Neural cell (in vitro differentiated cells): ENCODE data around the gene LRBA. TPM values are rescaled to one million over a fixed set of nuclear protein-coding genes. Genes with fewer than 3 reads are reported as not detected.
"Not testable (repeated sequence)": the region's sequence is repeated elsewhere in the genome, so short reads cannot be mapped to it uniquely, and the experiment has no call there.

Experiments
- H2AFZ ChIP-seq: fragments of 200-600, 300-800 bp; sonication (generic), shearing (Covaris generic); 2 replicates; pipeline ENCODE4 v1.6.0; 2014; ENCODE audit warnings: low read depth, mild to moderate bottlenecking, antibody characterized with exemption, low read length, moderate library complexity
- H3F3A ChIP-seq: fragments of 200-600 bp; shearing (Covaris generic); 2 replicates; pipeline ENCODE4 v1.6.1; 2016; ENCODE audit warnings: mild to moderate bottlenecking, moderate library complexity, mixed read lengths, antibody characterized with exemption, low read length; ENCODE audit not compliant: insufficient read depth, poor library complexity, severe bottlenecking
- H3K27ac ChIP-seq: fragments of 200-600, 300-800 bp; sonication (generic), shearing (Covaris generic); 2 replicates; pipeline ENCODE4 v1.5.1; 2014; ENCODE audit warnings: mild to moderate bottlenecking, low read length, moderate library complexity
- H3K27me3 ChIP-seq: fragments of 300-800, 200-600 bp; sonication (generic), shearing (Covaris generic); 2 replicates; pipeline ENCODE4 v1.6.0; 2014; ENCODE audit warnings: mild to moderate bottlenecking, low read depth, low read length, moderate library complexity; ENCODE audit not compliant: insufficient read depth
- H3K36me3 ChIP-seq: fragments of 300-800, 200-600 bp; sonication (generic), shearing (Covaris generic); 2 replicates; pipeline ENCODE4 v1.5.1; 2014; ENCODE audit warnings: mild to moderate bottlenecking, antibody characterized with exemption, low read length, moderate library complexity; ENCODE audit not compliant: insufficient read depth
- H3K4me2 ChIP-seq: fragments of 300-800, 200-600 bp; sonication (generic), shearing (Covaris generic); 2 replicates; pipeline ENCODE4 v1.6.0; 2014; ENCODE audit warnings: mild to moderate bottlenecking, low read length
- H3K4me3 ChIP-seq: fragments of 300-800, 200-600 bp; sonication (generic), shearing (Covaris generic); 2 replicates; pipeline ENCODE4 v1.5.1; 2014; ENCODE audit warnings: mild to moderate bottlenecking, low read length, moderate library complexity
- H3K79me2 ChIP-seq: fragments of 200-600 bp; shearing (Covaris generic); replicated peaks from 2 replicates; pipeline ENCODE4 v1.6.0; 2014; ENCODE audit warnings: mild to moderate bottlenecking, low read length, moderate library complexity; ENCODE audit not compliant: insufficient read depth
- H3K9ac ChIP-seq: fragments of 300-800, 200-600 bp; sonication (generic), shearing (Covaris generic); 2 replicates; pipeline ENCODE4 v1.6.1; 2016; ENCODE audit warnings: mild to moderate bottlenecking, low read length, mixed read lengths
- H3K9me2 ChIP-seq: fragments of 200-600 bp; shearing (Covaris generic); 2 replicates; pipeline ENCODE4 v1.6.1; 2016; ENCODE audit warnings: mild to moderate bottlenecking, low read length, mixed read lengths; ENCODE audit not compliant: insufficient read depth
- H3K9me3 ChIP-seq: fragments of 200-600, 300-800 bp; sonication (generic), shearing (Covaris generic); 2 replicates; pipeline ENCODE4 v1.6.1; 2016; ENCODE audit warnings: mild to moderate bottlenecking, mixed run types, low read length, moderate library complexity, mixed read lengths
- H4K20me1 ChIP-seq: fragments of 200-600 bp; shearing (Covaris generic); 2 replicates; pipeline ENCODE4 v1.6.1; 2016; ENCODE audit warnings: mild to moderate bottlenecking, mixed run types; ENCODE audit not compliant: insufficient read depth
- CTCF ChIP-seq: fragments of 450-650 bp; IDR thresholded peaks from 2 replicates; pipeline ENCODE4 v1.5.1; 2014; ENCODE audit warnings: antibody characterized with exemption, mild to moderate bottlenecking, moderate library complexity; ENCODE audit not compliant: poor library complexity, severe bottlenecking
- EP300 ChIP-seq: fragments of 450-650 bp; conservative IDR thresholded peaks from 2 replicates; pipeline ENCODE4 v1.6.1; 2014; ENCODE audit warnings: antibody characterized with exemption, mild to moderate bottlenecking, moderate library complexity; ENCODE audit not compliant: poor library complexity, severe bottlenecking
- EZH2 ChIP-seq: fragments of 200-600, 300-800 bp; shearing (Covaris generic), sonication (generic); IDR thresholded peaks from 2 replicates; pipeline ENCODE4 v1.6.1; 2014; ENCODE audit warnings: antibody characterized with exemption, low read length, borderline replicate concordance, mild to moderate bottlenecking; ENCODE audit not compliant: insufficient read depth, poor library complexity, severe bottlenecking
- MXI1 ChIP-seq: fragments of 450-650 bp; conservative IDR thresholded peaks from 2 replicates; pipeline ENCODE4 v1.6.1; 2014; ENCODE audit warnings: antibody characterized with exemption, mild to moderate bottlenecking; ENCODE audit not compliant: poor library complexity, severe bottlenecking
- POLR2AphosphoS5 ChIP-seq: IDR thresholded peaks from 2 replicates; pipeline ENCODE4 v1.6.1; 2012
- RAD21 ChIP-seq: fragments of 450-650 bp; conservative IDR thresholded peaks from 2 replicates; pipeline ENCODE4 v1.6.1; 2014; ENCODE audit warnings: antibody characterized with exemption, mild to moderate bottlenecking, moderate library complexity
- SMC3 ChIP-seq: fragments of 450-650 bp; conservative IDR thresholded peaks from 2 replicates; pipeline ENCODE4 v1.6.1; 2014; ENCODE audit warnings: antibody characterized with exemption, mild to moderate bottlenecking, moderate library complexity; ENCODE audit not compliant: poor library complexity
- TAF1 ChIP-seq: IDR thresholded peaks from 2 replicates; pipeline ENCODE4 v1.6.1; 2012; ENCODE audit warnings: low read depth
- polyA plus RNA-seq: library from polyadenylated mRNA; depleted of rRNA; stranded (reverse); fragments of >200 nt; gene quantifications from 2 replicates; pipeline ENCODE4 v1.2.3, GENCODE V29; 2014
- TF ChIP-seq, protein P1 (sequence below): IDR thresholded peaks from 2 replicates; pipeline ENCODE4 v1.6.1; 2012; ENCODE audit warnings: borderline replicate concordance

Gene LRBA
- polyA plus RNA-seq, 1 donor from 2014 or later: 7.1 TPM

- Histone ChIP-seq H3K4me3 (no peak overlapping the region), H3K79me2 (no peaks in the 10 kb centered on the region), H3K27ac (no peak overlapping the region), H3K36me3 (no peaks in the 10 kb centered on the region), H3K27me3 (no peaks in the 10 kb centered on the region), H4K20me1 (no peaks in the 10 kb centered on the region), H3F3A (no peaks in the 10 kb centered on the region), H3K4me2 (no peak overlapping the region), H3K9me2 (no peaks in the 10 kb centered on the region), H2AFZ (no peak overlapping the region), H3K9me3 (no peaks in the 10 kb centered on the region), H3K9ac (no peak overlapping the region)
- TF ChIP-seq, protein P1, sequence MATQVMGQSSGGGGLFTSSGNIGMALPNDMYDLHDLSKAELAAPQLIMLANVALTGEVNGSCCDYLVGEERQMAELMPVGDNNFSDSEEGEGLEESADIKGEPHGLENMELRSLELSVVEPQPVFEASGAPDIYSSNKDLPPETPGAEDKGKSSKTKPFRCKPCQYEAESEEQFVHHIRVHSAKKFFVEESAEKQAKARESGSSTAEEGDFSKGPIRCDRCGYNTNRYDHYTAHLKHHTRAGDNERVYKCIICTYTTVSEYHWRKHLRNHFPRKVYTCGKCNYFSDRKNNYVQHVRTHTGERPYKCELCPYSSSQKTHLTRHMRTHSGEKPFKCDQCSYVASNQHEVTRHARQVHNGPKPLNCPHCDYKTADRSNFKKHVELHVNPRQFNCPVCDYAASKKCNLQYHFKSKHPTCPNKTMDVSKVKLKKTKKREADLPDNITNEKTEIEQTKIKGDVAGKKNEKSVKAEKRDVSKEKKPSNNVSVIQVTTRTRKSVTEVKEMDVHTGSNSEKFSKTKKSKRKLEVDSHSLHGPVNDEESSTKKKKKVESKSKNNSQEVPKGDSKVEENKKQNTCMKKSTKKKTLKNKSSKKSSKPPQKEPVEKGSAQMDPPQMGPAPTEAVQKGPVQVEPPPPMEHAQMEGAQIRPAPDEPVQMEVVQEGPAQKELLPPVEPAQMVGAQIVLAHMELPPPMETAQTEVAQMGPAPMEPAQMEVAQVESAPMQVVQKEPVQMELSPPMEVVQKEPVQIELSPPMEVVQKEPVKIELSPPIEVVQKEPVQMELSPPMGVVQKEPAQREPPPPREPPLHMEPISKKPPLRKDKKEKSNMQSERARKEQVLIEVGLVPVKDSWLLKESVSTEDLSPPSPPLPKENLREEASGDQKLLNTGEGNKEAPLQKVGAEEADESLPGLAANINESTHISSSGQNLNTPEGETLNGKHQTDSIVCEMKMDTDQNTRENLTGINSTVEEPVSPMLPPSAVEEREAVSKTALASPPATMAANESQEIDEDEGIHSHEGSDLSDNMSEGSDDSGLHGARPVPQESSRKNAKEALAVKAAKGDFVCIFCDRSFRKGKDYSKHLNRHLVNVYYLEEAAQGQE: no peak
Measured at GRCh38 chr4:150389896-150390530, 625.1 kb downstream of the LRBA start.

DNA sequence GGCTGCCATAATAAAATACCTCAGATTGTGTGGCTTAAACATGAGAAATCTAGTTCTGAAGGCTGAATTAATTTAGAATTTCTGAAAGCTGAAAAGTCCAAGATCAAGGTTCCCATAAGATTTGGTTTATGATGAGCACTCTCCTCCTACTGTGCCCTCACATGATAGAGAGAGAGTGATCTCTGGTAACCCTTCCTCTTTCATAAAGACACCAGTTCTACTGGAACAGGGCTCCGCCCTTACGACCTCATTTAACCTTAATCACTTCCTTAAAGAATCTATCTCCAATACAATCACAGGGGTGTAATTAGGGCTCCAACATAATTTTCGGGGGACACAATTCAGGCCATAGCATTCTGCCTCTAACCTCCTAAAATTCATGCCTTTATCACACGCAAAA, 627.1 kb downstream of the LRBA start:
- H3K4me3 ChIP-seq: no peak overlapping the region
- H3K27ac ChIP-seq: no peak overlapping the region
- H2AFZ ChIP-seq: no peak overlapping the region
- H4K20me1 ChIP-seq: no peaks in the 10 kb centered on the region
- H3F3A ChIP-seq: no peaks in the 10 kb centered on the region
- H3K9me2 ChIP-seq: no peaks in the 10 kb centered on the region
- no peaks in the 10 kb centered on the region for H3K27me3 ChIP-seq
- H3K9me3 ChIP-seq: no peaks in the 10 kb centered on the region
- H3K36me3 ChIP-seq: no peaks in the 10 kb centered on the region
- no peaks in the 10 kb centered on the region for H3K79me2 ChIP-seq
- H3K9ac ChIP-seq: no peak overlapping the region
- TF ChIP-seq MXI1 (no peak), CTCF (no peak), RAD21 (no peak), TAF1 (no peak), EP300 (no peak), EZH2 (no peak), POLR2AphosphoS5 (no peak), SMC3 (no peak)
- TF ChIP-seq, protein P1: no peak
- no peak overlapping the region for H3K4me2 ChIP-seq

DNA sequence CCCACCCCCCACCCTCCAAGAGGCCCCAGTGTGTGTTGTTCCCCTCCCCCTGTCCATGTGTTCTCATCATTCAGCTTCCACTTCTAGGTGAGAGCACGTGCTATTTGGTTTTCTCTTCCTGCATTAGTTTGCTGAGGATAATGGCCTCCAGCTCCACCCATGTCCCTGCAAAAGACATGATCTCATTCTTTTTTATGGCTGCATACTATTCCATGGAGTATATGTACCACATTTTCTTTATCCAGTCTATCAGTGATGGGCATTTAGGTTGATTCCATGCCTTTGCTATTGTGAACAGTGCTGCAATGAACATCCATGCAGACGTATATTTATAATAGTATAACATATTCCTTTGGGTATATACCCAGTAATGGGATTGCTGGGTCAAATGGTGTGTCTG, 628.7 kb downstream of the LRBA start:
- not testable (repeated sequence) for H3K79me2 ChIP-seq, H3K9ac ChIP-seq, H3K4me3 ChIP-seq, H2AFZ ChIP-seq, H4K20me1 ChIP-seq, H3K9me3 ChIP-seq, H3K4me2 ChIP-seq, H3K27me3 ChIP-seq, H3F3A ChIP-seq, H3K27ac ChIP-seq, H3K36me3 ChIP-seq, H3K9me2 ChIP-seq
